Ovary (tissue), 9 donors: ENCODE measurements around the gene TRMU. TPM values are rescaled to one million over a fixed set of nuclear protein-coding genes. Genes with fewer than 3 reads are reported as not detected.

Experiments used
- DNase-seq, 5 donors: peaks; one replicate each; pipeline ENCODE4 v3.0.0-alpha.2; 2019 to 2020
- H3K27ac ChIP-seq, 2 donors: fragments of 200-600 bp; one replicate each; pipeline versions ENCODE4 v1.5.1 to v1.8.0; 2019 to 2022
- H3K27me3 ChIP-seq: fragments of 200-600 bp; one replicate; pipeline ENCODE4 v1.8.0; 2022
- H3K36me3 ChIP-seq: fragments of 200-600 bp; sonication (generic); one replicate; pipeline ENCODE4 v1.5.1; 2019
- H3K4me1 ChIP-seq: one replicate; pipeline ENCODE4 v1.8.1; 2013; ENCODE audit warnings: mild to moderate bottlenecking, moderate library complexity; ENCODE audit not compliant: insufficient read depth
- H3K4me3 ChIP-seq: fragments of 200-600 bp; sonication (generic); one replicate; pipeline ENCODE4 v1.5.1; 2017
- H3K9me3 ChIP-seq, 2 donors: fragments of 200-600 bp in 1 of 2; sonication (generic) in 1 of 2; one replicate each; pipeline versions ENCODE4 v1.5.1 to v1.8.1; 2013 to 2019; ENCODE audit warnings: mild to moderate bottlenecking in 1 of 2, moderate library complexity in 1 of 2
- CTCF ChIP-seq, 3 donors: fragments of 450-650 bp in 2 of 3; fragments of 200-600 bp in 1 of 3; IDR thresholded peaks; one replicate each; pipeline versions ENCODE4 v1.5.1 to v1.8.0; 2016 to 2022; ENCODE audit warnings: antibody characterized with exemption in 3 of 3, mild to moderate bottlenecking in 1 of 3
- EP300 ChIP-seq: sonication (generic); formaldehyde crosslinking; IDR thresholded peaks from one replicate; pipeline ENCODE4 v1.6.1; 2017; ENCODE audit warnings: antibody characterized with exemption
- POLR2A ChIP-seq: fragments of 450-650 bp; IDR thresholded peaks from one replicate; pipeline ENCODE4 v1.6.1; 2017; ENCODE audit warnings: antibody characterized with exemption, mild to moderate bottlenecking, moderate library complexity
- WGBS, 3 donors: extraction: QIAGEN DNeasy Blood & Tissue Kit in 1 of 3; methylation state at CpG; one replicate each; pipeline versions ENCODE4 v1.1.5 to v1.1.7; 2013 to 2017; 5-methylcytosine and 5-hydroxymethylcytosine counted together
- intact Hi-C, 4 donors: fragments of 100-400 bp; cut with DNase I; formaldehyde crosslinking; loops; one replicate each; pipeline versions ENCODE4 v1.11.0 to v1.15.1; 2022 to 2023
- polyA plus RNA-seq, 2 donors: library from polyadenylated mRNA; stranded (reverse); fragments of 200-250 nt in 1 of 2; fragments of 350-450 nt in 1 of 2; fragmentation: Illumina TruSeq in 1 of 2; extraction: RNeasy Lipid Tissue Mini Kit (QIAGEN cat#74804) in 1 of 2; gene quantifications; one replicate each; pipeline ENCODE4 v1.2.3, GENCODE V29; 2013 to 2014
- total RNA-seq, 7 donors: library from RNA; depleted of rRNA in 2 of 7; stranded (reverse); fragments of >200 nt in 2 of 7; fragmentation: NEBNext Ultra II Directional in 3 of 7; extraction: Animal tissue kit (Norgen Biotek cat#: 25700) in 3 of 7; gene quantifications; one replicate each; pipeline versions ENCODE4 v1.1.0 to v1.2.4, GENCODE V29; 2016 to 2023
- donor health status: DM: no; HTN: no; CAD: no; lungs with moderate emphysema.
- donor health status: DM: no; HTN: no; CAD: no.
- donor health status: Bipolar disorder and iron deficiency.
- donor health status: DM: yes; HTN: yes; CAD: no.
- donor health status: DM: no; HTN: no; CAD: no.
- donor health status: DM: yes; HTN: yes; CAD: no.

TRMU gene
- total and polyA plus RNA-seq, 9 donors = 15.2 to 35.0 (median 30.3) TPM

DNA sequence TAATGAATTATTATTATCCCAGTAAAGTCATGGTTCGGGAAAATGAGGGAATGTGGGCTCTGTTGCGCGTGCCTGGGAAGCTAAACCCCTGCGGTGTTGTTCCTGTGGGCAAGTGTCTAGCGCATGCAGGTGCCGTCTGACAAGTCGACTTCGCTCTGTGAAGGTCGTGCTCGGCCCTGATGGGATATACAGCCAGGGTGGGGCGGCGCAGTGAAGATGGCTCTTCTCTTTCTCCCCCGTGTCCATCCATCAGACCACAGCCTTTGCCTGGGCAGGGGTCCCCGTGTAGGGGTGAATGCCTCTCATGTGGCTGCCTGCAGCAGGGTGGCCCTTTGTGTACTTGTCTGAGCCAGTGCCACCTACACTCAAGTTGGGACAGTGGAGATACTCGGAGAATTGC is 12.8 kb upstream of the TRMU start:
- intact Hi-C loops = no loop called here
- TF ChIP-seq EP300 (no peak), POLR2A (no peak), CTCF (IDR thresholded peaks at IDR 0.05) (no peak)
- Histone ChIP-seq H3K4me1 (no peaks in the 10 kb centered on the region), H3K9me3 (no peaks in the 10 kb centered on the region), H3K4me3 (no peak overlapping the region), H3K36me3 (no peaks in the 10 kb centered on the region), H3K27ac (no peak overlapping the region), H3K27me3 (no peaks in the 10 kb centered on the region)
- WGBS, 3 donors = 92 to 97% (median 92%) methylated on average over 15 of the region's 15 CpGs
- no peak for DNase-seq

DNA sequence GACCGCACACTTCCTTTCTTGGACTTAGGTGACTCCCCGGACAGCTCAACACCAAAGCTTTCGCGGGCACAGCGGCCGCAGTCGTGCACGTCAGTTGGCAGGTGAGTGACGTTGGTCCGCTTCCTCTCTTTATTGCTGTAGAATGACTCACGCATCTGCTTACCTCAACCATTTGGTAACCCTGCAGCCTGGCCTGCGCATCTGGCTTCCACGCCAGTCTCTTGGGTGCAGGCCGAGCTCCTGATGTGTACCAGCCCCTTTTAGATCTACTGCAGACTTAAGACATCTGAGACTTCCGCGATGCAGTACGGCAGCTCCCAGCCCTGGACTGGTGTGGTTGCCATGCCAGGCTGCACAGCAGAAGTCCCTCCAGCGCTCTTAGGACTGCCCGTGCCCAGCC is 12.4 kb upstream of the TRMU start:
- DNase-seq = no peak
- Histone ChIP-seq H3K4me3 (no peak overlapping the region), H3K4me1 (no peaks in the 10 kb centered on the region), H3K9me3 (no peaks in the 10 kb centered on the region), H3K27me3 (no peaks in the 10 kb centered on the region), H3K27ac (no peak overlapping the region), H3K36me3 (no peaks in the 10 kb centered on the region)
- 96 to 98% (median 96%) methylated on average over 19 of the region's 19 CpGs for WGBS, 3 donors
- intact Hi-C loops = no loop called here
- no peak for TF ChIP-seq EP300
- no peak for TF ChIP-seq POLR2A
- TF ChIP-seq CTCF (IDR thresholded peaks at IDR 0.05) = no peak

- TF ChIP-seq POLR2A = no peak
- no peak for TF ChIP-seq CTCF (IDR thresholded peaks at IDR 0.05)
- no peak for TF ChIP-seq EP300
- no peaks in the 10 kb centered on the region for H3K9me3 ChIP-seq
- 90 to 96% (median 96%) methylated on average over 23 of the region's 23 CpGs for WGBS, 3 donors
- no peaks in the 10 kb centered on the region for H3K36me3 ChIP-seq
- no peaks in the 10 kb centered on the region for H3K4me1 ChIP-seq
- no peaks in the 10 kb centered on the region for H3K27me3 ChIP-seq
- intact Hi-C loops = no loop called here
- DNase-seq = no peak
- H3K4me3 ChIP-seq = no peak overlapping the region
- H3K27ac ChIP-seq = no peak overlapping the region
Observed at GRCh38 chr22:46326066-46326680, 9.3 kb upstream of the TRMU start.

DNA sequence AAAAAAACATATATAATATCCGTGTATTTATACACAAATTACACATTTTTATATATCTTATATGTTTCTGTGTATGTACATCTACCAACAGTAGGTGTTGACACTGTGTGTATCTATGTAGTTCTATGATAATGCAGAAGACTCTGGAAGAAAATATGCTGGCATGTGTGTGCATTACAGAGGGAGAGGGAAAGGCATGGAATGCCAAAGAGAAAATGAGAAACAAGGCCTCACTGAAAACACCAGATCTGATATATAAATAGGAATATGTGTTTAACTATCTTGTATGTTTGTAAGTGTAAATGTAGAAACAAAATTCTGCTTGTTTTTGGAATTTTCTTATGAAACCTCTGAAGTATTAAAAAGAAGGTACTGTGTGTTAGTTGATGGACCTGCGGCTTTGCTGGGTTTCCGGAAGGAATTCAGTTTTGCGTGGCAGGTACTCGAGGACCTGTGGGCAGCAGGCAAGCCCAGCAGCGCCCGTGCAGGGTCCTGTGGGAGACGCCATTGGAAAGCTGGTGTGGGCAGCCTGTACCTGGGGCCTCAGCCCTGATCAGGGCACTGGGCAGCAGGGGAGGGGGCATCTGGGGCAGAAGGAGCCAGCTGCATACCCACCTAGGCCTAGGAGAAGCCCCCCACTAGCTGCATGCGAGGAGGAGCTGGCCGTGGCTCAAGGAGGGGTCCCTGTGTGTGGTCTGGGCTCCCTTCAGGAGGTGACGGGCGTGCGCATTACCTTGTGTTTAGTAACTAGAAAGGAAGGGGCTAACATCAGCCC is 7.6 kb upstream of the TRMU start:
- WGBS, 3 donors = 92 to 94% (median 93%) methylated on average over 13 of the region's 13 CpGs
- H3K27ac ChIP-seq = no peak overlapping the region
- TF ChIP-seq CTCF (IDR thresholded peaks at IDR 0.05) = no peak
- no peak for TF ChIP-seq POLR2A
- no peak for TF ChIP-seq EP300
- H3K9me3 ChIP-seq = no peaks in the 10 kb centered on the region
- no peak for DNase-seq
- no peaks in the 10 kb centered on the region for H3K36me3 ChIP-seq
- no peak overlapping the region for H3K4me3 ChIP-seq
- no peaks in the 10 kb centered on the region for H3K4me1 ChIP-seq
- no peaks in the 10 kb centered on the region for H3K27me3 ChIP-seq
- intact Hi-C loops = no loop called here
